Dendritic cell treated with granulocyte-macrophage colony-stimulating factor and Interleukin-4, amounts not matched to agents 40 ng/mL and 50 ng/mL, for 4 days (primary cell): Measurements from ENCODE around the gene CASP7.
"Not testable (repeated sequence)": the region's sequence is repeated elsewhere in the genome, so short reads cannot be mapped to it uniquely, and the experiment has no call there.

Experiments used
- H3K27ac Mint-ChIP-seq: one replicate; pipeline ENCODE4 v1.8.0; 2022; ENCODE audit warnings: mild to moderate bottlenecking, mixed read lengths
- H3K27me3 Mint-ChIP-seq: one replicate; pipeline ENCODE4 v1.8.0; 2022; ENCODE audit warnings: mild to moderate bottlenecking, mixed read lengths
- H3K36me3 Mint-ChIP-seq: one replicate; pipeline ENCODE4 v1.8.0; 2022; ENCODE audit warnings: low read depth, mixed read lengths
- H3K4me1 Mint-ChIP-seq: one replicate; pipeline ENCODE4 v1.8.0; 2022; ENCODE audit warnings: low read depth, mixed read lengths
- H3K4me3 Mint-ChIP-seq: one replicate; pipeline ENCODE4 v1.8.0; 2022; ENCODE audit warnings: mild to moderate bottlenecking, moderate library complexity, mixed read lengths
- H3K9me3 Mint-ChIP-seq: one replicate; pipeline ENCODE4 v1.8.0; 2022; ENCODE audit warnings: mixed read lengths
- intact Hi-C: fragments of 100-400 bp; cut with micrococcal nuclease; formaldehyde crosslinking; loops from one replicate; pipeline ENCODE4 v1.15.0; 2022

Gene CASP7

DNA sequence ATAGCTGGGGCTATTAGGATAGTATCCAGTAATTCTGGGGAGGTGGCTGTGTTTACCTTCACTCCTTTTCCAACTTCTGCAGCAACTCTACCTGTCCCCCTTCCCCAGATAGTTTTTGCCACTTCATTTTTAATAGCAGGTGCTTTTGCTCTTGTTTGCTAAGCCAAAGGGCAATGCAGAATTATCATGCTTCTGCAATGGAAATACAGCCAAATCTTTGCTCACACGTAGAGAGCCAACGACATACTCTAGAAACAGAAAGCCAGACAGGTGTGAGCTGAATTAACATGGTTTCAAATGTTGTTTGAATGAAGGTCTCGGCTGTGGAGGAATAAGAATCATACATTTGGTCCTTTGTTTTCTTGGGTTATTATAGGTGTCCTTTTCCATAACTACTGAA, 86.2 kb downstream of the CASP7 start:
- intact Hi-C loops = no loop called here
- no peak overlapping the region for H3K27ac Mint-ChIP-seq
- no peaks in the 10 kb centered on the region for H3K4me1 Mint-ChIP-seq
- H3K36me3 Mint-ChIP-seq = no peaks in the 10 kb centered on the region
- peaks cover 8% of the 10 kb centered on the region for H3K9me3 Mint-ChIP-seq
- peaks cover 18% of the 10 kb centered on the region for H3K27me3 Mint-ChIP-seq
- no peak overlapping the region for H3K4me3 Mint-ChIP-seq

- H3K36me3 Mint-ChIP-seq = no peaks in the 10 kb centered on the region
- peaks cover 8% of the 10 kb centered on the region for H3K9me3 Mint-ChIP-seq
- intact Hi-C loops = no loop called here
- H3K4me3 Mint-ChIP-seq = no peak overlapping the region
- peaks cover 18% of the 10 kb centered on the region for H3K27me3 Mint-ChIP-seq
- no peaks in the 10 kb centered on the region for H3K4me1 Mint-ChIP-seq
- H3K27ac Mint-ChIP-seq = no peak overlapping the region
Observed at GRCh38 chr10:113767222-113767621, 87.5 kb downstream of the CASP7 start.

DNA sequence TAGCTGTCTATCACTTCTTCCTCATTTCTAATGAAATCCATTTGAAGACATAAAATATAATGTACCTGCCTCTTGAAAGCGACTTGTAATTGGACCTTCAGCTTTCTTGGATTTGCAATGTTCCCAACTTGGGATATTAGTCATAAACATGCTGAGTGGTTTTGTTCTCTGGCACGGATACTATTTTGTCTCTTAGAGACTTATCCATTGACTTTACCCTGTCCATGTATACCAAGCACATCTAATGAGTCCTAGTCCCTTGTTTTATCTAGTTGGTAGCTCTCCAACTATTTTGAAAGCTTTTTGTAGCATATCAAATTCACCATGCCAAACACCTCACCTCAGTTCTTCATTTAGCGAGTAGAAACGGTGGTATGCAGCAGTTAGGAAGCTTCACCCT, 90.6 kb downstream of the CASP7 start:
- Mint-ChIP-seq H3K36me3 (no peaks in the 10 kb centered on the region), H3K27me3 (peaks cover 18% of the 10 kb centered on the region), H3K9me3 (no peaks in the 10 kb centered on the region), H3K4me3 (no peak overlapping the region), H3K27ac (no peak overlapping the region), H3K4me1 (no peaks in the 10 kb centered on the region)
- intact Hi-C loops = no loop called here

- H3K36me3 Mint-ChIP-seq, H3K4me3 Mint-ChIP-seq: not testable (repeated sequence)
- peaks cover 21% of the 10 kb centered on the region for H3K27me3 Mint-ChIP-seq
Observed at GRCh38 chr10:113771131-113771530, 91.4 kb downstream of the CASP7 start.

GRCh38 chr10:113775686-113776294, 96.1 kb downstream of the CASP7 start:
- no peak overlapping the region for H3K4me3 Mint-ChIP-seq
- no peaks in the 10 kb centered on the region for H3K36me3 Mint-ChIP-seq
- no peak overlapping the region for H3K27ac Mint-ChIP-seq
- no peaks in the 10 kb centered on the region for H3K9me3 Mint-ChIP-seq
- peaks cover 10% of the 10 kb centered on the region for H3K27me3 Mint-ChIP-seq
- H3K4me1 Mint-ChIP-seq = no peaks in the 10 kb centered on the region
- intact Hi-C loops = no loop called here

More at GRCh38 chr10:113771131-113771530, 91.4 kb downstream of the CASP7 start:
- intact Hi-C loops, H3K4me1 Mint-ChIP-seq, H3K27ac Mint-ChIP-seq, H3K9me3 Mint-ChIP-seq: not testable (repeated sequence)

DNA sequence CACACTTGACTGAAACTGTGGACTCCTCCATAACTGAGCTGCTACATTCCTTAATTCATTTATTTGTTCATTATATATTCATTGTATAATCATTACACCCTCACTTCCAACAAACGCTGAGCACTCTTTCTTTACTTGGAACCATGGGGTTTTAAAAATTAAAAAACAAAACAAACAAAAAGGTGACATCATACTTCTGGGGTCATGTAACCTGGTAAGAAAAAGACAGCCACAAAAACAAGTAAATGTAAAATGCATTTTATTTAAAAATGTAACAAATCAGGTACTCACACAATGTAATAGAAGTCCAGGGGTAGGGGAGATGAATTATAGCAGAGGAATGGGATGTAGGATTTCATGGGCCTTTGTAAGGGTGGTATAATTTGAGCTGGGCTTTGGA, 96.8 kb downstream of the CASP7 start:
- peaks cover 16% of the 10 kb centered on the region for H3K27me3 Mint-ChIP-seq
- no peak overlapping the region for H3K4me3 Mint-ChIP-seq
- intact Hi-C loops = no loop called here
- no peak overlapping the region for H3K27ac Mint-ChIP-seq
- no peaks in the 10 kb centered on the region for H3K9me3 Mint-ChIP-seq
- H3K4me1 Mint-ChIP-seq = no peaks in the 10 kb centered on the region
- H3K36me3 Mint-ChIP-seq = no peaks in the 10 kb centered on the region
